GM20000 (cell line): ENCODE results near the gene P2RY6.

Experiments used
- DNase-seq: peaks from one replicate; pipeline ENCODE4 v3.0.0; 2012; ENCODE audit warnings: low spot score
- TF ChIP-seq, protein P1 (sequence below): IDR thresholded peaks from 2 replicates; pipeline ENCODE4 v1.5.1; 2012; ENCODE audit warnings: mild to moderate bottlenecking, control low read depth; ENCODE audit errors: extremely low read depth, missing control alignments

P2RY6 gene

GRCh38 chr11:73277467-73277866, 5.3 kb downstream of the P2RY6 start:
- DNase-seq = no peak
- TF ChIP-seq, protein P1, sequence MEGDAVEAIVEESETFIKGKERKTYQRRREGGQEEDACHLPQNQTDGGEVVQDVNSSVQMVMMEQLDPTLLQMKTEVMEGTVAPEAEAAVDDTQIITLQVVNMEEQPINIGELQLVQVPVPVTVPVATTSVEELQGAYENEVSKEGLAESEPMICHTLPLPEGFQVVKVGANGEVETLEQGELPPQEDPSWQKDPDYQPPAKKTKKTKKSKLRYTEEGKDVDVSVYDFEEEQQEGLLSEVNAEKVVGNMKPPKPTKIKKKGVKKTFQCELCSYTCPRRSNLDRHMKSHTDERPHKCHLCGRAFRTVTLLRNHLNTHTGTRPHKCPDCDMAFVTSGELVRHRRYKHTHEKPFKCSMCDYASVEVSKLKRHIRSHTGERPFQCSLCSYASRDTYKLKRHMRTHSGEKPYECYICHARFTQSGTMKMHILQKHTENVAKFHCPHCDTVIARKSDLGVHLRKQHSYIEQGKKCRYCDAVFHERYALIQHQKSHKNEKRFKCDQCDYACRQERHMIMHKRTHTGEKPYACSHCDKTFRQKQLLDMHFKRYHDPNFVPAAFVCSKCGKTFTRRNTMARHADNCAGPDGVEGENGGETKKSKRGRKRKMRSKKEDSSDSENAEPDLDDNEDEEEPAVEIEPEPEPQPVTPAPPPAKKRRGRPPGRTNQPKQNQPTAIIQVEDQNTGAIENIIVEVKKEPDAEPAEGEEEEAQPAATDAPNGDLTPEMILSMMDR = no peak

- no peak for DNase-seq
Observed at GRCh38 chr11:73280626-73281025, 8.5 kb downstream of the P2RY6 start.

GRCh38 chr11:73281201-73281741, 9.1 kb downstream of the P2RY6 start:
- DNase-seq = no peak
- TF ChIP-seq, protein P1 = no peak

More at GRCh38 chr11:73280626-73281025, 8.5 kb downstream of the P2RY6 start:
- TF ChIP-seq, protein P1 = no peak

- TF ChIP-seq, protein P1 = no peak
- DNase-seq = no peak
Observed at GRCh38 chr11:73281796-73282660, 9.9 kb downstream of the P2RY6 start.

DNA sequence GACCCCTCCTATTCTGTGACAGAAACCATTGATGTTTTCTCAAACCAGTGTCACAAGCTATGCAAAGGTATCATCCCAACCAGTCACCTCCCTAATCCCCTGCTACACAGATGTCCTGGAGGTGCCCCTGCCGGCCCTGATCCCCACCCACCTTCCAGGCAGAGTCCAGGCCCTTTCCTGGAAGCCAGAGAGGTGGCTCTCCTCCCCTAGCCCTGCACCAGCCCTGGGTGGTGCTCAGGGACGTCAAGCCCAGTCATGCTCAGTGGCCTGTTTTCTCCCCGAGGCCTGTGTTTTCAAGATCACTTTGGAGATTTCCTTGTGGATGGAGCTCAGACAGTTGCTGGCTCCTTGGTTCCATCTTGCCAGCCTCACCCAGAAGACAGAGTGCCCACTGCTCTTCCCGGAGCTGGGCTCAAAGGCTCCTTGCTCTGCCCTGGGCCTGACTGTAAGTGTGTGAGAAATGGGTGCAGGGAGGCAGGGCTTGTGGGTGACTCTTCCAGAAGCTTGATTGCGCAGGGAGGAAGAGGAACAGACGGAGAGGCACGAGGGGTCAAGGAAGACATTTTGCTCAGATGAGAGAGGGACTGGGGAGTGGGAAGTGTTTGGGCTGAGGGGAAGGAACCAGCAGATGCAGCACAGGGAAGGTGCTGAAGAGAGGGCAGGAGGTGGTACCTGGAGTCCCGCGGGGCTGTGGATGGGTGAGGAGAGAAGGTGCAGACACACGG, 11.3 kb downstream of the P2RY6 start:
- TF ChIP-seq, protein P1 = no peak
- DNase-seq = no peak

DNA sequence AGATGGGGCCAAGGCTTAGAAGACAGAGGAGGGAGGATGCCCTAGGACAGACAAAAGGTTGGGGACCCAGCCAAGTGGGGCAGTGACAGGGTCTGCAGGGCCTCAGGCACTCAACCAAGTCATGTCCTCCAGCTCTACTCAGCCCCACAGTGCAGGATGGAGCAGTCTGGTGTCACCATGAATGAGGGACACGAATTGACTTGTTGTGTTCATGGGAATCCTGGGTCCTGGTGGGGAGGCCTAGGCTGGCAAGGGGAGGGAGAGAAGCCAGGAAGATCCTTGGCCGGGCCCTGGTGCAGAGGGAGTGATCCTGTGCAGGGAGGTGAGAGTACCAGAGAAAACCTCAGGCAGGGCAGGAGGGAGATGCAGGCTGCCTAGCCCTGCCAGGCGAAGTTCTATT, 12.0 kb downstream of the P2RY6 start:
- DNase-seq = no peak
- TF ChIP-seq, protein P1 = no peak

- TF ChIP-seq, protein P1 = no peak
- no peak for DNase-seq
Observed at GRCh38 chr11:73285721-73286120, 13.6 kb downstream of the P2RY6 start.
